GDM1 (cell line): ENCODE results near the gene ATP8A2.
"Not testable (repeated sequence)": the region's sequence is repeated elsewhere in the genome, so short reads cannot be mapped to it uniquely, and the experiment has no call there.

Experiments used
- DNase-seq: peaks from one replicate; lab custom pipeline; 2025; lab: John Stamatoyannopoulos, UW

ATP8A2 gene

DNA sequence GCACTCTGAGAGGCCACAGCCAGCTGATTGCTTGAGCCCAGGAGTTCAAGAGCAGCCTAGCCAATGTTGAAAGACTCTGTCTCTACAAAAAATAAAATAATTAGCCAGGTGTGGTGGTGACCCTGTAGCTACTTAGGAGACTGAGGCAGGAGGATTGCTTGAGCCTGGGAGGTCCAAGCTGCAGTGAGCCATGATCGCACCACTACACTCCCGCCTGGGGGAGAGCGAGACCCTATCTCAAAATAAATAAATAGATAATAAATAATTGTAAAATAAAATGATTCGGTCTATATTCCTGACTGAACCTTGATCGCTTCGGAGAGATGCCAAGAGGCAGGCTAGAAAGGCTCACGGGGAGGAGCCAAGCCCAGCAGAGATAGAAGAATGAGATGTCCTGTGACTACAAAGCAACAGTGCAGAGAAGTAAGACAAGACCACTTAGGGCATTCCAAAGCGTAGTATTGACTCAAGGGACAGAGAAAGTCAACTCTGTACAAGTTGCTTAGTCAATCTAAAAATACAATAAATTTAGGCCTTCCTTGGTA, 667.2 kb downstream of the ATP8A2 start:
- DNase-seq, result no peak

DNA sequence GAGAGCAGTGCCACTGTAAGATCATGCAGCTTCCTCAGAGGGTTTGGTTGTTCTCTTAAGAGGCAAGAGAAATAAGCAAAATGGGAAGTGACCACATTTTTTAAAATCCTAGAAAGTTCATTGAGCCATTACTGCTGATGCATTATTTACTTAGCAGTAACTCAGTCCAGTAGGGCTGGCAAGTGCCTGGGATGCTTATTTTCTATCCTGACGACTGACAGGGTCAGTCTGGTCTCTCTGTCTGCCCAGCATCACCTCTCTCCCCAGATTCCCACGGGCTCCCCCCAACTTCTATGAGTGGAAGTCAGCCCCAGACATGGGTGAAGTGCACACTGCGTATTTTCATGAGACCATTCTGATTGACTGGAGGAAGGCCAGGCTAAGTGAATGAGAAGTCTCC, 669.7 kb downstream of the ATP8A2 start:
- no peak for DNase-seq

- DNase-seq, result no peak
Observed at GRCh38 chr13:26042785-26043184, 671.0 kb downstream of the ATP8A2 start.

DNA sequence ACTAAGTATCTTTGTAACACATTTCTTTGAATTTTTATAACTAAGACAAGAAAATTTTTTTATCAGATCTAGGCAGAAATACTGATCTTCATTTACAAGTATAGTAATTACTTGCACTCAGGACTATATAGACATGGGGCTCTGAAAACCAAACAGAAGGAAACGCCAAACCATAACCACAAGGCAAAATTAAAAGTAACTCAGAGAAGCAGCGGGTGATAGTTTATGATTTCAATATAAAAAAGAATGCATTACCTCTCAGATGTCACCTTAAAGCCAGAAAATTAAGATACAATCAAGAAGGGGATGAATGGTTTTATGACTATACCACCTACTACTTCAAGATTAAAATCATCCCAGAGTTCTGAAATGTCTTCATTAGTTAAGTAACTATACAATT, 673.4 kb downstream of the ATP8A2 start:
- no peak for DNase-seq

- no peak for DNase-seq
Observed at GRCh38 chr13:26046639-26047038, 674.9 kb downstream of the ATP8A2 start.

DNA sequence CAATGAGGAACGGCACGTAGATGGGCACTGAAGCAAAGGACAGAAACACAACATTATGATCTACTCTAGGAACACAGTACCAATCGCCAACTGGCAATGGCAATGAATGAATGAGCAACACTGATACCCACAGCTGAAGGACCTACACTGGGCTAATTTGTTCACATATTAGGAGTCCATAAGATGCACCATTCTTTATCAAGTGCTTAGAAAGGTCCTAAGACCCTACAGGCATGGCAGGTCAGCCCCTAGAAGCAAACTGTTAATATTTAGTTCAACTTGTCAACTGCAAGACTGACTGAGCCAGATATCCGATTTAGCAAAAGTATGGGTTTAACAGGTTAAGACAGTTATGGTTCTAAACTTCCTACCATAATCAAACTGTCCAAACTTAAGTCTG, 675.3 kb downstream of the ATP8A2 start:
- DNase-seq, result no peak

- DNase-seq, result no peak
Observed at GRCh38 chr13:26048741-26049140, 677.0 kb downstream of the ATP8A2 start.

DNA sequence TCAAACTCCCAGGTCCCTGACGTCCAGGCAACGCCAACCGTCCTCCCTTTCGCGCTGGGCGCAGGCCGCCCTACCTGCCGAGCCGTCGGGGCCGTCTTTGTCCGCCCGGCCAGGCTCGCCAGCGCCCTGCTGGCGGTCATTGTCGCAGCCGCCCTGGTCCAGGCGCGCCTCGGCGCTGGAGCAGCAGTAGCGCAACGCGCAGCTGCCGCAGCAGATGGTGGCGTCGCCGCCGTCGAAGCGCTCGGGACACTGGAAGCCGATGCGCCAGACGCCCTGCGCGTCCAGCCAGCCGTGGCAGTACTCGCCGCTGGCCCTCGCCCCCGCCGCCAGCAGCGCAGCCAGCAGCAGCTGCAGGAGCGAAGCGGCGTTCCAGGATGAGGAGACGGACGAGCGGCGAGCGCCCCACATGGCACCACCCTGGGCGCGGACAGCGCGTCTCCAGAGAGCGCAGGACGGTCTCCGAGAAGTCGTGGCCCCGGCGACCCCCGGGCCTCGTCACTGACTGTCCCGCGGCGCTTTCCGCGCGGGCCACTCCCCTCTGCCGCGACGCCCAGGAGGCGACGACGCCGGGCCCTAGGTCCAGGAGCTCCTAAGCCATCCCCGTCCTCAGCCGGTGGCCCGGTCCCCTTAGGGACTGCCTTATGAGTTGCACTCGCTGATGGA, 678.9 kb downstream of the ATP8A2 start:
- DNase-seq, result no peak

GRCh38 chr13:26051231-26051656, 679.5 kb downstream of the ATP8A2 start:
- no peak for DNase-seq

- DNase-seq, result no peak
Observed at GRCh38 chr13:26051657-26052311, 680.0 kb downstream of the ATP8A2 start, which contains the start of gene SHISA2. TSS of gene SHISA2 (minus strand) at chr13:26052016. CDS start at chr13:26050975, 1,041 bp downstream.

DNA sequence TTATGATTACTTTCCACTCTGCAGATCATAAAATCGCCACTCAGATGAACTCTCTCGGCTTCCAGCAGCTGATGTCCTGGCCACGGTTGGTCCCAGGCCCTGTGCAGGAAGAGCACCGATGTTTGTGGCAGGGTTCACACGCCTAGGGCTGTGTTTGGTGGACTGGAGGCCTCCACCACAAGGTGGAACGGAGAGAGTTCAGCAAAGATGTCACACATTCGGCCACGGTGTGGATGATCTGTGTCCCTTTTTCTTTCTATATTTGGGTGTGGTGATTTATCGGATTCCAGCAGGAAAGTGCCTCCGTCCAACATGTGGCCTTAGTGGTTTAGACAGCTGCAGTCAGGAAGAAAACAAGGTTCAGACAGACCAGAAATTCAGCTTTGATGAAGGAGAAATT, 680.6 kb downstream of the ATP8A2 start:
- no peak for DNase-seq

DNA sequence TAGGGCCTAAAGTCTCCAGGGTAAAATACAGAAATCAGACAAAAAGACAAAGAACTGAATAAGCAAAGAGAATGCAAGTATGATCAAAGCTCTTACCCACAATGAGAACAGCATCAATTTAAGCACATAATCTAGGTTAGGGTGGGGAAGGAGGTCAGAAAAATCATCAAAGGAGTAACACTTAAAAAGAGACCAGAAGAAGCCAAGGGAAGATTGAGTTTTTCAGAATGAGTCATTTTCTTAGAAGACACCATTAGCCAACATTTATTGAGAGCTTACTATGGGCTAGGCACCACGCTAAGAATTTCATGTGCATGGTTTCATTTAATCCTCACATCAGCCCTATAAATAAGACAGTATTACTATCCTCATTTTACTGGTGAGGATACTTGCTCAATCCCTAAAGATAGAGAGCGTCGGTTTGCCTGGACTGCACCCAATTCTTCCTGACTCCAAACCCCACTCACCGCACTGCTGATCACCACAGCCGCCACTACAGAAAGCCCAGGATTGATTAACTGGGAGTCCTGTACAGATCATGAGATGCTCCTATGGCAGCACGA, 681.7 kb downstream of the ATP8A2 start:
- DNase-seq, result no peak

- DNase-seq, result no peak
Observed at GRCh38 chr13:26054896-26055295, 683.1 kb downstream of the ATP8A2 start.

DNA sequence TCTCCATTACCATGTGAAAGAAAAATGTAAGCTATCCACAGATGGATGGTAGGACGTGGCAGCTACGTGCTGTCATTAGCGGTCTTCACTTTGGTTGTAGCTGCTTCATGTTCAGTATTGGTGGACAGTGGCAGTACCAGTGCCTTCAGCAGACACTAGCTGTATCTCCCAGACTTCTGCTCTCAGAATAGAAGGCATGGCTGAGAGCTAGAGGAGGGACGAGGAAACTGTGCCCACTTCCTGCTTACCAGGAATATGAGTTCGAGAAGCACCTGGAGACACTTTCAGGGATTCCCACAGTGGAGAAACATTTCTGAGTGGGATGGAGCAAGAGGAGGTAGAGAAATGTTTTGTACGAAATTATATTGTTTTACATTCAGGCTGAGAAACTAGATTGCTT, 686.9 kb downstream of the ATP8A2 start:
- no peak for DNase-seq

DNA sequence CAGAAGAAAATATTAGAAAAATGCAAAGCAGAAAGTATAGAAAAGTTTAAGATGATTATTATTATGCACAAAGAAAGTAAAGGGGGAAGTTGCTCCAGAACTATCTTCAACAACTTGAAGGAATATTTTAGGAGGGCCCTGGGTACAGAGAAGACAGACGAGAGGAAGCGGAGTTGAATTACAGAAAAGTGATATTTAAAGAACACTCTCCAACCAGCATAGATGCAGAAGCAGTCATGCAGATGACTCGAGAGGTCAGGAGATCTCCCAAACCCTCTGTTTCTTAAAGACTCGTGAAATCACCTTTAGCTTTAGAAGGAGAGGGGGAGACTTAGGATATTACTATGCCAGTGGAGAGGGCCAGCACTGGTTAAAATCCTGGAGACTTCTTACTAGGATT, 688.6 kb downstream of the ATP8A2 start:
- no peak for DNase-seq

- DNase-seq, result no peak
Observed at GRCh38 chr13:26061256-26061655, 689.5 kb downstream of the ATP8A2 start.

DNA sequence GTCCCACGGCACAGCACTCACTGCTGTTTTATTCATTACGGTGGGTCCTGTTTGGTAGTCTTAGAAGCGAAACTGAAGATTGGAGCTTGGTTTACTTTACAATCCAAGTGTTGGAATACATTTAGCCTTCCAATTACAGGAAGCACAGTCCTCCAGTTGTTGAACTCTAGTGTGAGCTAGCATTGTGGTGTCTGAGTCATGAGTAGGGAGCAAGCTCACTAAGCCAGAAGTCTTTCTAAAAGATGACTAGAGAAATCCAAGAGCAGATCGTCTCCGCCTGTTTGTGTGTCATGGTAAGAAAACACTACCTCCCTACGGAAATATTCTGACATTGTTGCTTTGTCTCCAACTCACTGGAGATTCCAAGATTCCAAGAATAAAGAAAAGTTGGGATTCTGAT, 690.2 kb downstream of the ATP8A2 start:
- DNase-seq, result no peak

DNA sequence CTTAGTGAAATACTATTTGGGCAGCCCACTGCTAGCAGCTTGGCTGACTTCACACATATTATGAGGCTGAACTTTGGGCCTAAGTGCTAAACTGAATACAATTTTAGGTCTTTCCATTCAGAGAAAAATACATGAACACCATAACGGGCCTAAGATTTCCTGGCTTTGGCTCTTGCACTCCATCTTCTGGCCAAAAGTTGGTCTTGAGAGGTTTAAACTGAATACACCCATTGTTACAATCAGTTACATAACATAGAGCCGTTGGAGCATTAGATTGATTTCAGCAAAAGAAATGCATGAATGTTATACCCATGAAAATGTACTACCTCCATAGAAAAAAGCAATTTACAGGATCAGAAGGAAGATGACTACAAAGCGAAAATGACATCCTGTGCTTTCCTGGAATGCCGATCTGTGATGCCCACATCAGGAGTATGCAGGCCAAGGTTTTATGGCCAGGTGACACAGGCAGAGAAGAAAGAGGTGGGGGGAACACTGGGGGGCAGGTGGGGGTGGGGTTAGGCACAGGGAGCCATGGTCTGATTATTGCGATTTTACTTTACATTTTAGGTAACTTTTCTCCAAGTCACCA, 691.2 kb downstream of the ATP8A2 start:
- DNase-seq, result no peak

DNA sequence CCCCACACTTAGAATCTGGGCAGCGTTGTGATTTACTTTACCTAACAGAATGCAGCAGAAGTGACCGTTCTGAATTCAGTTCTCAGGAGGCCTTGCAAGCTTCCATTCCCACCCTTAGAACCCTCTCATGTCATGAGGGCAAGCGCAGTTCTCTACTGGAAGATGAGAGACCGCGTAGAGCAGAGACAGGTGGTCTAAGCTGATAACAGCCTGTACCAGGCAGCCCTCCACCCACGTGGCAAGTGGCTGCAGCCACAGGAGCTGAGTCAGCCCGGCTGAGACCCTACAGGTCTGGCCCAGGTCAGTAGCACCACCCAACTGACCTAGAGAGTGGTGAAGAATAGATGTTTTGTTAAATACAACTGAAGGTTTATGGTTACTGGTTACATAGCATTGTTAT, 694.7 kb downstream of the ATP8A2 start:
- not testable (repeated sequence) for DNase-seq

GRCh38 chr13:26067601-26068000, 695.8 kb downstream of the ATP8A2 start:
- no peak for DNase-seq

DNA sequence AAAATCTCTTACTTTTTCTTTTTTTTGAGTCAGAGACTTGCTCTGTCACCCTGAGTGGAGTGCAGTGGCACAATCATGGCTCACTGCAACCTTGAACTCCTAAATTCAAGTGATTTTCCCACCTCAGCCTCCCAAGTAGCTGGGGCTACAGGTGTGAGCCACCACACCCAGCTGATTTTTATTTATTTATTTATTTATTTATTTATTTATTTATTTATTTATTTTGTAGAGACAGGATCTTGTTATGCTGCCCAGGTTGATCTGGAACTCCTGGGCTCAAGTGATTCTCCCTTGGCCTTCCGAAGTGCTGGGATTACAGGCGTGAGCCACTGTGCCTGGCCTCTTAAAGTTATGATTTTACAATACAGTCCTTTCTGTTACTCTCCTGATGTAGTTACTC, 696.6 kb downstream of the ATP8A2 start:
- not testable (repeated sequence) for DNase-seq

DNA sequence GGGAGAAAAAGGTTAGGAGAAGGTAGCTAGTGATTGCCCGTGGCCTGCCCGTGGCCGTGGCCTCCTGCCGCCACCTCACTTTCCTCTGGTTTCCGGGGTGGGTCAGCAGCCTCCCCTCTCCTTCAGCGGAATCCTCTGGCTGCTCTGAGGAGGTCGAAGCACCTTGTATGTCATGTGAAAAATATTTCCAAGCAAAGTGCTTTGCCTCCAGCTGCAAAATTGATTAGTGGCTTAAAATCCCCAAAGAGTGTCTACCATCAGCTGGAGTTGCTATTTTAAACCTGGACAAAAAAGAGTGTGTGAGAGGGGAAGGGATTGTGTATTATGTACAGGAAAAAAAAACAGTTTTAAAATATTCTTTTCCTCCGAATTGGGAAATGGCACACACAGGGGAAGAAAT, 697.9 kb downstream of the ATP8A2 start:
- DNase-seq, result not testable (repeated sequence)

- DNase-seq, result no peak
Observed at GRCh38 chr13:26071691-26072090, 699.9 kb downstream of the ATP8A2 start.
